Body of pancreas (tissue), 4 donors: ENCODE measurements around the gene COLEC11.

ENCODE experiments used
- POLR2A ChIP-seq, 3 donors: fragments of 450-650 bp; IDR thresholded peaks; one replicate each; pipeline ENCODE4 v1.6.1; 2016; ENCODE audit warnings: antibody characterized with exemption in 3 of 3, mild to moderate bottlenecking in 2 of 3
- TF ChIP-seq, protein P1 (sequence below), 7 experiments: fragments of 450-650 bp in 4 of 7; fragments of 200-600 bp in 3 of 7; sonication (generic) in 3 of 7; IDR thresholded peaks; one replicate each; pipeline ENCODE4 v1.5.1; 2016 to 2019; ENCODE audit warnings: antibody characterized with exemption in 7 of 7

DNA sequence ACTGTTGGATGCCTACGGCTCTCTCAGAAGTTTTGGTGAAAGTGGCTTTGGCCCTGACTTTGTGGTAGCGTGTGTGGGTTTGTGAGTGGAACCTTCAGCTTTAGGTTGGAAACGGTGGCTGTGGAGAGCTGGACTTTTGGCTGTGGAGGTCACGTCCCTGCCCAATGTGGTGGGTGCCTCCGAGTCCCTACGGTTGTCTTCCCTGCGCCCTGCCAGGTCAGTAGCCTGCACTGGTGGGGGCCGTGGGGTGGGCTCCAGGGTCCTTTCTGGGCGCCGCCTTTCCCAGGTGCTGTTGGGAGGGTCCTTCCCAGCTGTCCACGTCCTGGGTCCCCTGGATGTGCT lies 11.1 kb downstream of the COLEC11 start:
- TF ChIP-seq, protein P1, sequence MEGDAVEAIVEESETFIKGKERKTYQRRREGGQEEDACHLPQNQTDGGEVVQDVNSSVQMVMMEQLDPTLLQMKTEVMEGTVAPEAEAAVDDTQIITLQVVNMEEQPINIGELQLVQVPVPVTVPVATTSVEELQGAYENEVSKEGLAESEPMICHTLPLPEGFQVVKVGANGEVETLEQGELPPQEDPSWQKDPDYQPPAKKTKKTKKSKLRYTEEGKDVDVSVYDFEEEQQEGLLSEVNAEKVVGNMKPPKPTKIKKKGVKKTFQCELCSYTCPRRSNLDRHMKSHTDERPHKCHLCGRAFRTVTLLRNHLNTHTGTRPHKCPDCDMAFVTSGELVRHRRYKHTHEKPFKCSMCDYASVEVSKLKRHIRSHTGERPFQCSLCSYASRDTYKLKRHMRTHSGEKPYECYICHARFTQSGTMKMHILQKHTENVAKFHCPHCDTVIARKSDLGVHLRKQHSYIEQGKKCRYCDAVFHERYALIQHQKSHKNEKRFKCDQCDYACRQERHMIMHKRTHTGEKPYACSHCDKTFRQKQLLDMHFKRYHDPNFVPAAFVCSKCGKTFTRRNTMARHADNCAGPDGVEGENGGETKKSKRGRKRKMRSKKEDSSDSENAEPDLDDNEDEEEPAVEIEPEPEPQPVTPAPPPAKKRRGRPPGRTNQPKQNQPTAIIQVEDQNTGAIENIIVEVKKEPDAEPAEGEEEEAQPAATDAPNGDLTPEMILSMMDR (IDR thresholded peaks at IDR 0.05) = no peak
- TF ChIP-seq POLR2A (IDR thresholded peaks at IDR 0.05) = no peak
